HFF-Myc (cell line): ENCODE data around the gene TMEM60.
"Not testable (repeated sequence)": the region's sequence is repeated elsewhere in the genome, so short reads cannot be mapped to it uniquely, and the experiment has no call there.

Experiments
- DNase-seq: peaks from one replicate; pipeline ENCODE4 v3.0.0-alpha.2; 2011; ENCODE audit warnings: low read depth; ENCODE audit errors: extremely low read depth
- H3K4me3 ChIP-seq: replicated peaks from 2 replicates; pipeline ENCODE4 v1.5.1; 2011; ENCODE audit warnings: low read depth, mild to moderate bottlenecking, control low read depth, low read length
- TF ChIP-seq, protein P1 (sequence below): IDR thresholded peaks from 2 replicates; pipeline ENCODE4 v1.5.1; 2012; ENCODE audit warnings: mild to moderate bottlenecking, low read depth, low read length, control low read depth; ENCODE audit errors: missing control alignments

TMEM60 gene

DNA sequence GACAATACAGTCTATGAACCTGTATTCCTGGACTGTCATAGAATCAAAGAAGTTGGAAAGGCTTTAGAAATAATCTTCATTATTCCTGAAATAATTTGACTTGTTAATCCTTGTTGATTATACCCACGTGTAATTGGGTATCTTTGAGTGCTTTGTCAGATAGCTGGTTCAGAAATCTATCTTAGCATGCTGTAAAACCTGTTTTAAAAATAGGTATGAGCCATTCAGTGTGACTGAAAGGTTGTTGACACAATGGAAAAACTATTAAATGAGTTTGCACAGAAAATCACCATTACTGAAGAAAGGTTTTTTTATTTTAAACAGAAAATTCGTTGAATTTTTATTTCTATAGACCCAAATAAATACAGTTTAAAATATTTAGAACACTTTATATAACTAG is 39.0 kb upstream of the TMEM60 start:
- H3K4me3 ChIP-seq: no peak overlapping the region
- no peak for DNase-seq
- TF ChIP-seq, protein P1, sequence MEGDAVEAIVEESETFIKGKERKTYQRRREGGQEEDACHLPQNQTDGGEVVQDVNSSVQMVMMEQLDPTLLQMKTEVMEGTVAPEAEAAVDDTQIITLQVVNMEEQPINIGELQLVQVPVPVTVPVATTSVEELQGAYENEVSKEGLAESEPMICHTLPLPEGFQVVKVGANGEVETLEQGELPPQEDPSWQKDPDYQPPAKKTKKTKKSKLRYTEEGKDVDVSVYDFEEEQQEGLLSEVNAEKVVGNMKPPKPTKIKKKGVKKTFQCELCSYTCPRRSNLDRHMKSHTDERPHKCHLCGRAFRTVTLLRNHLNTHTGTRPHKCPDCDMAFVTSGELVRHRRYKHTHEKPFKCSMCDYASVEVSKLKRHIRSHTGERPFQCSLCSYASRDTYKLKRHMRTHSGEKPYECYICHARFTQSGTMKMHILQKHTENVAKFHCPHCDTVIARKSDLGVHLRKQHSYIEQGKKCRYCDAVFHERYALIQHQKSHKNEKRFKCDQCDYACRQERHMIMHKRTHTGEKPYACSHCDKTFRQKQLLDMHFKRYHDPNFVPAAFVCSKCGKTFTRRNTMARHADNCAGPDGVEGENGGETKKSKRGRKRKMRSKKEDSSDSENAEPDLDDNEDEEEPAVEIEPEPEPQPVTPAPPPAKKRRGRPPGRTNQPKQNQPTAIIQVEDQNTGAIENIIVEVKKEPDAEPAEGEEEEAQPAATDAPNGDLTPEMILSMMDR: no peak

DNA sequence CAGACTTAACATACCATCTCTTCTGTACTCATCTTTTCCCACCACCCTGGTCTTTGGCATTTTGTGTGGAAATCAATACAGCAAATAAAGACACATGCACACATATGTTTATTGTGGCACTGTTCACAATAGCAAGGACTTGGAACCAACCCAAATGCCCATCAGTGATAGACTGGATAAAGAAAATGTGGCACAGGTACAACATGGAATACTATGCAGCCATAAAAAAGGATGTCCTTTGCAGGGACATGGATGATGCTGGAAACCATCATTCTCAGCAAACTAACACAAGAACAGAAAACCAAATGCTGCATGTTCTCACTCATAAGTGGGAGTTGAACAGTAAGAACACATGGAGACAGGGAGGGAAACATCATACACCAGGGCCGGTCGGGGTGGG is 38.2 kb upstream of the TMEM60 start:
- not testable (repeated sequence) for H3K4me3 ChIP-seq, DNase-seq

DNA sequence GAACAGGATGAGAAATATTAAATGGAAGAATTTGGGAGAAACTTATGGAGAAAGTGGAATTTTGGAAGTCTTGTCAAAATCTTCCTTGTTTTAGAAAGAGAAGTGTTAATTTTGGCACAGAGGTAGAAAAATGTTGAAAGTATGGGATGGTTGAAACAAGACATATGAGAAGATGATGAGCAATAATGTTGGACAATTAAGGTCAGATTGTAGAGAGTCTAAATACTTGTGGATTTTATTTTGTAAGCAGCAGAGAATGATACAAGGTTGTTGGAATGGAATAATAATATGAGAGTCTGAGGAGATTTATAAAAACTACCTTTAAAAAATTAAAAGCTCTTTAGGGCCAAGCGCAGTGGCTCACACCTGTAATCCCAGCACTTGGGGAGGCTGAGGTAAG is 34.9 kb upstream of the TMEM60 start:
- no peak for DNase-seq
- TF ChIP-seq, protein P1: no peak
- H3K4me3 ChIP-seq: no peak overlapping the region

DNA sequence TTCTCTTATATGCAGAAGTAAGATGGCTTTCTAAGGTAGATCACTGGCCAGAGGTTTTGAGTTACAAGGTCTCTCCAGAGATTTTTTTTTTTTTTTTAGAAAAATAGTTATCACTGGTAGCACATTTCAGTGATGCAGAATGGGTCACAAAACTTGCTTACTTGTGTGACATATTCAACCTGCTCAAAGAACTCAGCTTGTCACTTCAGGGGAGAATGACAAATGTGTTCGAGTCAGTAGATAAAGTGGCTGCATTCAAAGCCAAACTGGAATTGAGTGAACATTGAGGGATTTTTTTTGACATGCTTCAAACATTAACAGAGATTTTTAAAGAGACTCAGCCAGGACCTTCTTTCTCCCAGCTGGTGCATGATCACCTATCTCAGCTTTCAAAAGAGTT is 33.7 kb upstream of the TMEM60 start:
- DNase-seq: no peak
- TF ChIP-seq, protein P1: no peak
- H3K4me3 ChIP-seq: no peak overlapping the region

DNA sequence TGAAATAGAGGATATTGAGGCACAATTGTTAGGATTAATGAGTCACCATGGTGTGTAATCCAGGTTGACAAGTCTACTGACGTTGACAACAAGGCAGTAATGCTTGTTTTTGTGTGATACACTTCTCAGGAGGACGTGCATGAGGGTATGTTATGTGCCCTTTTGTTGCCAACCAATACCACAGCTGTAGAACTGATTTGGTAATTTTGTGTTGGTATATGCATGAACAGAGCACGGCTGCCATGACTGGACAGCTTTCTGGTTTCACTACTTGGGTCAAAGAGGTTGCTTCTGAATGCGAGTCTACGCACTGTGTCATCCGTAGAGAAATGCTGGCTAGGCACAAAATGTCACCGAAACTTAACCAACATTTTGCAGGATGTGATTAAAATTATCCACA is 33.2 kb upstream of the TMEM60 start:
- H3K4me3 ChIP-seq: no peak overlapping the region
- TF ChIP-seq, protein P1: no peak
- no peak for DNase-seq

DNA sequence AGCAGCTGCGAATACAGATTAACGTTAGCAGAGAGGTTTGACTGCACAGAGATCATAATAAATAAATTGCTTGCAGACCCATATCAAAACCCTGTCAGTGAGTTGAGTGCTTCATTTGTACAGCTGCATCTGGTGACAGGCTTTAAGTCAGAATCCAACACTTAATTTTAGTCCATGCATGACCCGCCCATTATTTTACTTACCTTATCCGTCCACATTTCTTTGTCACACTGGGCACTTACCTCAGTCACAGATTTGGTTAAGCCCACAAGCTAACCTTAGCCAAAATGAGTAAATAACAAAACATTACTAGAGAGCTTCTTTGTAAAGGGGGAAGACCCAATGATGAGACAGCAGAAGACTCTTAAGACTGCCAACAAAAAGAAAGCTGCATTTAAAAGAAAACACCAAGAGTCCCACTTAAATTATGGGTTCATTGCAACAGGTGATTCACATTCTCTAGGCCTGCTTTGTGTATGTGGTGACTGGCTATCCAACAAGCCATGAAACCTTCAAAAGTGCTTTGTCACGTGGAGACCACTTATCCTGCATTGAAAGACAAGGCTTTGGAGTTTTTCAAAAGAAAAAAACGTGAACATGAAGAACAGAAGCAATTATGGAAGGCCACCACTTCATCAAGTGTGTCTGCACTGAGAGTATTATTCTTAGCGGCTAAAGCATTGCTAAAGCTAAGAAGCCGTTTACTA is 32.6 kb upstream of the TMEM60 start:
- no peak overlapping the region for H3K4me3 ChIP-seq
- DNase-seq: no peak
- TF ChIP-seq, protein P1: no peak

DNA sequence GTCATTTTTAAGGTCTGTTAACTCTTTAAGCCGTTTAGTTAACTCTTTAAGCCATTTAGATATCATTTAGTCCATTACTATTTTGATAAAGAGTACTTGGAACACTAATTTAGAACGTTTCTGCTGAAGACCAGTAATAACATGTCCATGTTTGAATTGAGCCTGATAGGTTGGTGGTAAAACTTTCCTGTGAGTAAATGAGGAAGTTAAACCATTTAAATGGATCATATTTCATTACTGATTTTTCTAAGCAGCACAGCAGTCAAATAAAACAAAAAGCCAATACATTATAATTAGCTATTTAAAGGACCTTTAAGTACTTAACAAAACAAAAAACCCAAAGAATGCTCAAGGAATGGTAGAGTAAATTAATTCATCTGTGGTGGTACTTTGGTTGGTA is 29.8 kb upstream of the TMEM60 start:
- TF ChIP-seq, protein P1: no peak
- no peak overlapping the region for H3K4me3 ChIP-seq
- no peak for DNase-seq
